ENCODE measurements around the gene ALG12.

Gene ALG12

GRCh38 chr22:49887702-49888101, 30.5 kb downstream of the ALG12 start:
- DNase-seq (ENCODE audit: low read depth in 2 of 2), result no peak

GRCh38 chr22:49887064-49887451, 31.2 kb downstream of the ALG12 start:
- DNase-seq (ENCODE audit: low read depth in 2 of 2), result no peak

GRCh38 chr22:49886346-49887063, 31.7 kb downstream of the ALG12 start:
- no peak for DNase-seq (ENCODE audit: low read depth in 2 of 2)

- DNase-seq (ENCODE audit: low read depth in 2 of 2), result no peak
These were observed 32.4 kb downstream of the ALG12 start for GRCh38 chr22:49885881-49886280.

- no peak for DNase-seq (ENCODE audit: low read depth in 2 of 2)
These were observed 33.0 kb downstream of the ALG12 start for GRCh38 chr22:49885281-49885680.

- DNase-seq (ENCODE audit: low read depth in 2 of 2), result no peak
These were observed 33.6 kb downstream of the ALG12 start for GRCh38 chr22:49884503-49885260.

- DNase-seq (ENCODE audit: low read depth in 2 of 2), result no peak
These were observed 34.2 kb downstream of the ALG12 start for GRCh38 chr22:49884075-49884474.

GRCh38 chr22:49883294-49883640, 35.0 kb downstream of the ALG12 start:
- DNase-seq (ENCODE audit: low read depth in 2 of 2), result no peak

- no peak for DNase-seq (ENCODE audit: low read depth in 2 of 2)
These were observed 35.5 kb downstream of the ALG12 start for GRCh38 chr22:49882519-49883293.

- no peak for DNase-seq (ENCODE audit: low read depth in 2 of 2)
These were observed 36.4 kb downstream of the ALG12 start for GRCh38 chr22:49881856-49882255.

- DNase-seq (ENCODE audit: low read depth in 2 of 2), result no peak
These were observed 38.0 kb downstream of the ALG12 start for GRCh38 chr22:49880281-49880680.

GRCh38 chr22:49879871-49880270, 38.4 kb downstream of the ALG12 start:
- no peak for DNase-seq (ENCODE audit: low read depth in 2 of 2)

GRCh38 chr22:49878206-49878605, 40.0 kb downstream of the ALG12 start:
- DNase-seq (ENCODE audit: low read depth in 2 of 2), result no peak

- no peak for DNase-seq (ENCODE audit: low read depth in 2 of 2)
These were observed 40.6 kb downstream of the ALG12 start for GRCh38 chr22:49877642-49878041.

- DNase-seq (ENCODE audit: low read depth in 2 of 2), result no peak
These were observed 44.9 kb downstream of the ALG12 start for GRCh38 chr22:49873228-49873940.

- DNase-seq (ENCODE audit: low read depth in 2 of 2), result no peak
These were observed 45.9 kb downstream of the ALG12 start for GRCh38 chr22:49872347-49872746.

- DNase-seq (ENCODE audit: low read depth in 2 of 2), result no peak
These were observed 46.8 kb downstream of the ALG12 start for GRCh38 chr22:49871482-49871881.

GRCh38 chr22:49869845-49870712, 48.2 kb downstream of the ALG12 start:
- DNase-seq (ENCODE audit: low read depth in 2 of 2), result no peak

GRCh38 chr22:49869086-49869830, 49.0 kb downstream of the ALG12 start:
- DNase-seq (ENCODE audit: low read depth in 2 of 2), result no peak
